Stimulated activated CD8-positive, alpha-beta memory T cell treated with anti-CD3 and anti-CD28 coated beads, Interleukin-12 subunit alpha, Interleukin-12 subunit beta, amount 100 ng/mL, for 24 hours (primary cell): ENCODE measurements around the gene MAEA.

Source experiments
- DNase-seq: peaks from one replicate; pipeline ENCODE4 v3.0.0-alpha.2; 2020; ENCODE audit errors: extremely low read depth

Gene MAEA

GRCh38 chr4:1299301-1299860 lies 9.7 kb downstream of the MAEA start:
- DNase-seq = no peak

GRCh38 chr4:1300466-1301455 lies 11.1 kb downstream of the MAEA start:
- no peak for DNase-seq

- no peak for DNase-seq
Observed at GRCh38 chr4:1302159-1302558, 12.5 kb downstream of the MAEA start.

- DNase-seq = no peak
Observed at GRCh38 chr4:1305261-1305711, 15.6 kb downstream of the MAEA start.

- DNase-seq = no peak
Observed at GRCh38 chr4:1305781-1306455, 16.2 kb downstream of the MAEA start.

GRCh38 chr4:1307951-1308735 lies 18.5 kb downstream of the MAEA start:
- no peak for DNase-seq

- peak; percentile 49 for DNase-seq
Observed at GRCh38 chr4:1309261-1310010, 19.7 kb downstream of the MAEA start.

- no peak for DNase-seq
Observed at GRCh38 chr4:1310031-1310795, 20.5 kb downstream of the MAEA start.

GRCh38 chr4:1310796-1311631 lies 21.3 kb downstream of the MAEA start:
- no peak for DNase-seq

- DNase-seq = no peak
Observed at GRCh38 chr4:1312821-1313640, 23.3 kb downstream of the MAEA start.

GRCh38 chr4:1315306-1315705 lies 25.6 kb downstream of the MAEA start:
- DNase-seq = no peak

GRCh38 chr4:1315836-1316536 lies 26.3 kb downstream of the MAEA start:
- no peak for DNase-seq

- DNase-seq = no peak
Observed at GRCh38 chr4:1316537-1317168, 27.0 kb downstream of the MAEA start.

- no peak for DNase-seq
Observed at GRCh38 chr4:1317177-1318045, 27.7 kb downstream of the MAEA start.

GRCh38 chr4:1318046-1318375 lies 28.3 kb downstream of the MAEA start:
- no peak for DNase-seq

- no peak for DNase-seq
Observed at GRCh38 chr4:1318488-1319213, 29.0 kb downstream of the MAEA start.
